HCT116 (cell line): Measurements from ENCODE around the gene ERP29. TPM values are rescaled to one million over a fixed set of nuclear protein-coding genes. Genes with fewer than 3 reads are reported as not detected.

ENCODE experiments used
- ATAC-seq: fragments of 200-7000 bp; cut with Tn5 transposase; 2 replicates; pipeline ENCODE4 v1.9.1; 2020; ENCODE audit warnings: mild to moderate bottlenecking, moderate library complexity
- BruUV-seq: library from RNA; stranded (reverse); fragments of 400-500 nt; replicated peaks from 2 replicates; lab custom pipeline; 2021; lab: Mats Ljungman, UMichigan
- CTCF ChIA-PET: fragments of 300-600 bp; sonication (Branson Sonifier 250); formaldehyde crosslinking; loops from one replicate; lab custom pipeline; 2021; ENCODE audit warnings: antibody characterized with exemption; lab: Charles Lee
- POLR2A ChIA-PET: fragments of 300-600, 350-600 bp; sonication (Branson Sonifier 250); formaldehyde crosslinking; loops from one replicate; lab custom pipeline; 2021; ENCODE audit warnings: antibody characterized with exemption; lab: Charles Lee
- RAD21 ChIA-PET, 2 experiments: fragments of 300-600 bp; sonication (Branson Sonifier 250); formaldehyde crosslinking; loops; one replicate each; lab custom pipeline; 2023; ENCODE audit warnings: low total read pairs in 2 of 2; ENCODE audit not compliant: uncharacterized antibody in 2 of 2, unreplicated experiment in 2 of 2, low non-redundant PET in 1 of 2; lab: Charles Lee
- DNase-seq: peaks from one replicate; pipeline ENCODE4 v3.0.0-alpha.2; 2010; ENCODE audit warnings: low read depth, low spot score
- H2AFZ ChIP-seq: fragments of 200-600 bp; shearing (Covaris generic), sonication (generic); 2 replicates; pipeline ENCODE4 v1.6.1; 2017; ENCODE audit warnings: low read depth, mixed run types, mixed read lengths, antibody characterized with exemption, low read length; ENCODE audit not compliant: poor library complexity, severe bottlenecking
- H3K27ac ChIP-seq: 2 replicates; pipeline ENCODE4 v1.5.1; 2012; ENCODE audit warnings: low read depth, low read length
- H3K27me3 ChIP-seq: fragments of 200-600 bp; sonication (generic); 2 replicates; pipeline ENCODE4 v1.6.1; 2016; ENCODE audit warnings: mixed run types, low read length, mixed read lengths; ENCODE audit not compliant: insufficient read depth
- H3K36me3 ChIP-seq, 2 experiments: fragments of 200-500 bp in 1 of 2; fragments of 200-600 bp in 1 of 2; sonication (Bioruptor generic) in 1 of 2; sonication (generic) in 1 of 2; 2 replicates each; pipeline versions ENCODE4 v1.5.1 to v1.6.1; 2014 to 2016; ENCODE audit warnings: low read length in 2 of 2, inconsistent platforms in 1 of 2, mixed read lengths in 1 of 2, mixed run types in 1 of 2; ENCODE audit not compliant: insufficient read depth in 2 of 2, control insufficient read depth in 1 of 2
- H3K4me1 ChIP-seq, 2 experiments: fragments of 200-600 bp in 1 of 2; sonication (generic) in 1 of 2; 2 replicates each; pipeline versions ENCODE4 v1.5.1 to v1.6.1; 2012 to 2017; ENCODE audit warnings: low read length in 2 of 2, inconsistent platforms in 1 of 2, mild to moderate bottlenecking in 1 of 2, mixed read lengths in 1 of 2, mixed run types in 1 of 2, moderate library complexity in 1 of 2; ENCODE audit not compliant: insufficient read depth in 2 of 2, control insufficient read depth in 1 of 2
- H3K4me2 ChIP-seq: fragments of 200-600 bp; sonication (generic); 2 replicates; pipeline ENCODE4 v1.6.1; 2017; ENCODE audit warnings: mixed run types, low read length, mixed read lengths
- H3K4me3 ChIP-seq, 2 experiments: fragments of 200-600 bp in 1 of 2; sonication (generic) in 1 of 2; replicated peaks in 1 of 2; 2 replicates each; pipeline ENCODE4 v1.5.1; 2011 to 2016; ENCODE audit warnings: low read length in 2 of 2, control low read depth in 1 of 2, low read depth in 1 of 2, mild to moderate bottlenecking in 1 of 2, mixed read lengths in 1 of 2, mixed run types in 1 of 2
- H3K79me2 ChIP-seq: fragments of 200-600 bp; sonication (generic); 2 replicates; pipeline ENCODE4 v1.6.1; 2017; ENCODE audit warnings: mild to moderate bottlenecking, mixed run types, low read length, moderate library complexity, mixed read lengths; ENCODE audit not compliant: insufficient read depth
- H3K9ac ChIP-seq: fragments of 200-600 bp; sonication (generic); 2 replicates; pipeline ENCODE4 v1.6.1; 2016; ENCODE audit warnings: low read length, mixed read lengths
- H3K9me2 ChIP-seq: fragments of 200-600 bp; sonication (generic), shearing (Covaris generic); 2 replicates; pipeline ENCODE4 v1.6.1; 2017; ENCODE audit warnings: mixed run types, mild to moderate bottlenecking, moderate library complexity; ENCODE audit not compliant: insufficient read depth
- H3K9me3 ChIP-seq, 2 experiments: fragments of 200-500 bp in 1 of 2; fragments of 200-600 bp in 1 of 2; sonication (Bioruptor generic) in 1 of 2; sonication (generic) in 1 of 2; 2 replicates each; pipeline ENCODE4 v1.6.1; 2014 to 2017; ENCODE audit warnings: low read length in 2 of 2, mixed read lengths in 2 of 2, inconsistent platforms in 1 of 2, low read depth in 1 of 2, mild to moderate bottlenecking in 1 of 2, mixed run types in 1 of 2, moderate library complexity in 1 of 2; ENCODE audit not compliant: control insufficient read depth in 1 of 2, insufficient read depth in 1 of 2
- H4K20me1 ChIP-seq: fragments of 200-600 bp; sonication (generic), shearing (Covaris generic); 2 replicates; pipeline ENCODE4 v1.6.1; 2017; ENCODE audit warnings: mixed run types, mild to moderate bottlenecking, moderate library complexity; ENCODE audit not compliant: insufficient read depth
- ATF3 ChIP-seq: IDR thresholded peaks from 2 replicates; pipeline ENCODE4 v1.6.1; 2012
- CEBPB ChIP-seq: IDR thresholded peaks from 2 replicates; pipeline ENCODE4 v1.6.1; 2012; ENCODE audit warnings: low read depth
- EGR1 ChIP-seq: IDR thresholded peaks from 2 replicates; pipeline ENCODE4 v1.6.1; 2012; ENCODE audit warnings: low read depth
- EZH2phosphoT487 ChIP-seq: fragments of 200-600 bp; IDR thresholded peaks from 2 replicates; pipeline ENCODE4 v1.6.1; 2018; ENCODE audit warnings: antibody characterized with exemption, borderline replicate concordance
- FOSL1 ChIP-seq: IDR thresholded peaks from 2 replicates; pipeline ENCODE4 v1.6.1; 2012; ENCODE audit warnings: low read depth
- JUND ChIP-seq: IDR thresholded peaks from 2 replicates; pipeline ENCODE4 v1.6.1; 2012
- MAX ChIP-seq: IDR thresholded peaks from 2 replicates; pipeline ENCODE4 v1.6.1; 2012
- POLR2AphosphoS5 ChIP-seq: IDR thresholded peaks from 2 replicates; pipeline ENCODE4 v1.6.1; 2011; ENCODE audit warnings: mild to moderate bottlenecking, low read depth, low read length, moderate library complexity
- RAD21 ChIP-seq: IDR thresholded peaks from 2 replicates; pipeline ENCODE4 v1.6.1; 2012; ENCODE audit warnings: low read depth, mild to moderate bottlenecking
- REST ChIP-seq: IDR thresholded peaks from 2 replicates; pipeline ENCODE4 v1.6.1; 2012; ENCODE audit warnings: low read depth
- SRF ChIP-seq: IDR thresholded peaks from 2 replicates; pipeline ENCODE4 v1.6.1; 2012; ENCODE audit warnings: low read depth
- TCF7L2 ChIP-seq: IDR thresholded peaks from 2 replicates; pipeline ENCODE4 v1.7.0; 2011; ENCODE audit warnings: borderline replicate concordance, inconsistent platforms; ENCODE audit not compliant: insufficient read depth, insufficient read length; ENCODE audit errors: extremely low read depth
- YY1 ChIP-seq: IDR thresholded peaks from 2 replicates; pipeline ENCODE4 v1.6.1; 2011; ENCODE audit warnings: low read length, low read depth, moderate library complexity, mild to moderate bottlenecking; ENCODE audit not compliant: insufficient replicate concordance; ENCODE audit errors: extremely low read depth
- ZFX ChIP-seq: fragments of 450-650 bp; IDR thresholded peaks from 2 replicates; pipeline ENCODE4 v1.6.1; 2017
- intact Hi-C: fragments of 100-400 bp; cut with micrococcal nuclease; formaldehyde crosslinking; loops from 2 replicates; pipeline ENCODE4 v1.10.0; 2022
- total RNA-seq: library from RNA; stranded (reverse); gene quantifications from one replicate; pipeline ENCODE4 v1.2.1, GENCODE V29; 2021; ENCODE audit not compliant: unreplicated experiment
- TF ChIP-seq, protein P1 (sequence below): IDR thresholded peaks from 2 replicates; pipeline ENCODE4 v1.6.1; 2011; ENCODE audit warnings: mild to moderate bottlenecking, low read length, moderate library complexity; ENCODE audit not compliant: insufficient replicate concordance; ENCODE audit errors: extremely low read depth

Gene ERP29
- total RNA-seq, 1 experiment from 2014 or later: 130 TPM

GRCh38 chr12:112061137-112061536 is 47.9 kb downstream of the ERP29 start:
- Histone ChIP-seq H3K27ac (no peak overlapping the region), H2AFZ (no peak overlapping the region), H3K79me2 (peaks cover 41% of the 10 kb centered on the region), H3K27me3 (no peaks in the 10 kb centered on the region)
- POLR2A ChIA-PET: no interaction called here
- DNase-seq: no peak
- no peak for TF ChIP-seq ZFX
- TF ChIP-seq MAX: no peak
- TF ChIP-seq RAD21: no peak
- TF ChIP-seq EZH2phosphoT487: no peak
- TF ChIP-seq, all 23 proteins: peak for 0
- CTCF ChIA-PET: no interaction called here
- H3K9ac ChIP-seq: no peak overlapping the region
- intact Hi-C loops: no loop called here
- no peaks in the 10 kb centered on the region for H3K9me2 ChIP-seq
- H3K4me2 ChIP-seq: no peak overlapping the region
- H3K4me3 ChIP-seq: no peak overlapping the region
- H3K36me3 ChIP-seq: peaks cover 38 to 59% of the 10 kb centered on the region in 2 experiments
- ATAC-seq: no peak
- RAD21 ChIA-PET: no interaction called here
- no peaks in the 10 kb centered on the region; the same call in 1 of the 2 replicates for H4K20me1 ChIP-seq
- no peaks in the 10 kb centered on the region for H3K9me3 ChIP-seq
- no TSS peak for BruUV-seq
- no peaks in the 10 kb centered on the region for H3K4me1 ChIP-seq

DNA sequence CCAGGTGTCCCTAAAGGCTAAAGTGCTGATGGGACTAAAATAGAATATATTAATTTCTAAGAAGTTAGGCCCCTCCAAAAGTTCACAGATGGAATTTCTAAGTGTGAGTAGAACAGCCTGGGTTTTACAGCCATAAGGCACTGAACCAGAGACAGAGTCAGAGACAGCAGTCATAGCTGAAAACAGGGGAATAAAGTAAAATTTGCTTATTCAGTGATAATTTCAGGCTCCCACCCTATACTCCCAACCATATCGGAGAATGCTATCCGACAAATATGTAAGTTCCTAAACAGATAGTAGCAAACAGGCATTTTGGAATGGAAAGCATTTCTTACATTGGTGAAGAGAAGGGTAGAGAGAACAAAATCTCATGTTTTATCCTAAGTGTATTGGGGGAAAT is 50.0 kb downstream of the ERP29 start:
- DNase-seq: no peak
- H3K4me3 ChIP-seq: no peak overlapping the region
- H2AFZ ChIP-seq: no peak overlapping the region
- intact Hi-C loops: no loop called here
- ChIA-PET RAD21 (no interaction called here), POLR2A (no interaction called here), CTCF (no interaction called here)
- H3K4me2 ChIP-seq: no peak overlapping the region
- no peak for ATAC-seq
- no peaks in the 10 kb centered on the region for H3K9me3 ChIP-seq
- H3K27me3 ChIP-seq: no peaks in the 10 kb centered on the region
- BruUV-seq: no TSS peak
- no peaks in the 10 kb centered on the region for H3K9me2 ChIP-seq
- H3K9ac ChIP-seq: no peak overlapping the region
- peaks cover 39% of the 10 kb centered on the region for H3K79me2 ChIP-seq
- no peak overlapping the region for H3K27ac ChIP-seq
- no peaks in the 10 kb centered on the region for H4K20me1 ChIP-seq
- H3K36me3 ChIP-seq: peaks cover 50 to 57% of the 10 kb centered on the region in 2 experiments
- H3K4me1 ChIP-seq: no peaks in the 10 kb centered on the region
- no peak for TF ChIP-seq FOSL1
- TF ChIP-seq ATF3: no peak
- TF ChIP-seq JUND: no peak
- no peak for TF ChIP-seq ZFX
- no peak for TF ChIP-seq EZH2phosphoT487
- no peak for TF ChIP-seq TCF7L2
- TF ChIP-seq SRF: no peak
- TF ChIP-seq EGR1: no peak
- TF ChIP-seq REST: no peak
- no peak for TF ChIP-seq MAX
- no peak for TF ChIP-seq POLR2AphosphoS5
- TF ChIP-seq, protein P1, sequence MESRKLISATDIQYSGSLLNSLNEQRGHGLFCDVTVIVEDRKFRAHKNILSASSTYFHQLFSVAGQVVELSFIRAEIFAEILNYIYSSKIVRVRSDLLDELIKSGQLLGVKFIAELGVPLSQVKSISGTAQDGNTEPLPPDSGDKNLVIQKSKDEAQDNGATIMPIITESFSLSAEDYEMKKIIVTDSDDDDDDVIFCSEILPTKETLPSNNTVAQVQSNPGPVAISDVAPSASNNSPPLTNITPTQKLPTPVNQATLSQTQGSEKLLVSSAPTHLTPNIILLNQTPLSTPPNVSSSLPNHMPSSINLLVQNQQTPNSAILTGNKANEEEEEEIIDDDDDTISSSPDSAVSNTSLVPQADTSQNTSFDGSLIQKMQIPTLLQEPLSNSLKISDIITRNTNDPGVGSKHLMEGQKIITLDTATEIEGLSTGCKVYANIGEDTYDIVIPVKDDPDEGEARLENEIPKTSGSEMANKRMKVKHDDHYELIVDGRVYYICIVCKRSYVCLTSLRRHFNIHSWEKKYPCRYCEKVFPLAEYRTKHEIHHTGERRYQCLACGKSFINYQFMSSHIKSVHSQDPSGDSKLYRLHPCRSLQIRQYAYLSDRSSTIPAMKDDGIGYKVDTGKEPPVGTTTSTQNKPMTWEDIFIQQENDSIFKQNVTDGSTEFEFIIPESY: no peak
- TF ChIP-seq CEBPB: no peak
- TF ChIP-seq YY1: no peak
